ENCODE measurements around the gene GFRA1. TPM values are rescaled to one million over a fixed set of nuclear protein-coding genes. Genes with fewer than 3 reads are reported as not detected.

Gene GFRA1
- total RNA-seq, 1 donor from 2014 or later = 0.59 TPM

DNA sequence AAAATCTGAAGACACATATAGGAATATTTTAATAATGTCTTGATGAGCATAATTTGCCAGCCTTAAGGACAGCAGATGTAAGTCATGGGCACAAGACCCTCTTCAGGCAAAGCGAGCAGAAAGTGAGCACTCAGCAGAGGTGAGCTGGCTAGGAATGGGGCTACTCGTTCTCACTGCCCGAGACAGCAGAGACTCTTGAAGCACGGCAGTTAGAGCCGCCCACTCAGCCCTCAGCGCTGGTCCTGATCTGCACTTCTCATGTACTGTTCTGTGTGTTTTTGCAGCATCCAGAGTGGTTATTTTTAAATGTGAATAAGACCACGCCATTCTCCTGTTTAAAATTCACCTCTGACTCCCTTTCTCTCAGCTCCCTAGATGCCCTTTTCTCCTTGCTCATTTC is 65.3 kb downstream of the GFRA1 start:
- intact Hi-C loops (cut with DNase I) = no loop called here
- DNase-seq (ENCODE audit: low spot score) = no peak

DNA sequence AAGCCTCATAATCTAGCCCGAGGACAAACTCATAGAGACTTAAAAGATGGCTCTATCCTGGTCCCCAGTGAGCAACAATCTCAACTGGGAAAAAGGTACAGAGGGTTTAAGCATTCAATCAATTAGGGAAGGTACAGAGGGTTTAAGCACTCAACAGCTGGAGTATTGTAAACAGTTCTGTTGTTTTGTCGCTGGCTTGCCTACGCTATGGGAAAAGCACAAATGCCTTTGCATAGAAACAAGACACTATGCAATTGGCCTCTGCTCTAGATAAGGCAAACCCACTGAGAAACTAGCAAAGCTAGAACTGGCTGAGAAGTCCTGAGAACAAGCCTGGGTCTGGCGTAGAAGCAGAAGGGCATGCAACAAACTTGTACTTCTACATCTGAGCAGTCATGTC is 69.3 kb downstream of the GFRA1 start:
- intact Hi-C loops (cut with DNase I) = no loop called here
- DNase-seq (ENCODE audit: low spot score) = no peak

DNA sequence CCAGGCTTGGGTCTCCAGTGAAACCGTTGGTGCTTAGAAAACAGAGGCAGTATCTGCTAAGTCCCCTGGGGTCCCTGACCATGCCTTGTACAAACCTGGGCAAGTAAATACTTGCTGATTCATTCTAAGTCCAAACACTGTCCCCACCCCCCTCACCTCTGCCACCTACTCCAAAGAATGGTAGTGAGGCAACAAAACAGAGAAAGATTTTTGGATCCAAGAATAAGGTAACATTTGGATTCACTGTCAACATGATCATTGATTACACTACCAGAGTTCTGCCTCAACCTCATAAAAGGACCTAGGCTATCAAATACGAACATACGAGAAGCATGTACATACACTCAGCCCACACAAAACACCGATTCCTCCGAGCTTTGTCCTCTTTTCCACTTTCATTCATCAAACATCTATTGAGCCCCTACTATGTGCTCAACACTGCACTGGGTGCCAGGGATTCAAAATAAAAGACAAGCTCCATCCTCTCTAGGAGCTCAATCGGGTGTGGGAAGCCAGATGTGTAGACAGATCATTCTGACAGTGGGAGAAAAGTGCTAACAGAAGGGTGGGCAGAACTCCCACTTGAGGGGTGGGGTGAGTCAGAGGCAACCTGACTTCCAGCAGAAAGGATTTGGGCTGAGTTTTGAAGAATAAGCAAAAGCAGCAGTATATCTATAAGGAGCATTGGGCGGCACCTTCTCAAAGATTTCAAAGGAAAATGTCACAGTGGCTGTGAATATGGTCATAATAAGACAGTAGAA is 71.2 kb downstream of the GFRA1 start:
- no peak for DNase-seq (ENCODE audit: low spot score)
- intact Hi-C loops (cut with DNase I) = no loop called here

DNA sequence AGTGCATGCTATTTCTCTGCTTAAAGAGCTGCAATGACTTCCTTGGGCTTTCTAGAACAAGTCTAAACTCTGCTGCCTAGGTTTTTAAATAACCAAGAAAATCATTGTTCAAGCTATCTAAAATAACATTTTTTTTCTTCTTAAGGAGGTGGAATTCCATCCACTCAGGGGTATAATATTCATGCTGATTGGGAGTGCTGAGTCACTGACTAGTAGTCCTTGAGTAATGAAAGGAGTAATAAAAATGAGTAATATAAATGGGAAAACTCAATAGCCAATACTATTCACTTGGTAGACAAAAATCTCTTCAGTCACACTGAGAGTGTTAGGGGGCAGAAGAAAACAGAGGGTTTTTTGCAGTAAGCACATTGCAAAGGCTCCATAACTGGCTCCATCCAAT is 72.0 kb downstream of the GFRA1 start:
- intact Hi-C loops (cut with DNase I) = no loop called here
- no peak for DNase-seq (ENCODE audit: low spot score)

DNA sequence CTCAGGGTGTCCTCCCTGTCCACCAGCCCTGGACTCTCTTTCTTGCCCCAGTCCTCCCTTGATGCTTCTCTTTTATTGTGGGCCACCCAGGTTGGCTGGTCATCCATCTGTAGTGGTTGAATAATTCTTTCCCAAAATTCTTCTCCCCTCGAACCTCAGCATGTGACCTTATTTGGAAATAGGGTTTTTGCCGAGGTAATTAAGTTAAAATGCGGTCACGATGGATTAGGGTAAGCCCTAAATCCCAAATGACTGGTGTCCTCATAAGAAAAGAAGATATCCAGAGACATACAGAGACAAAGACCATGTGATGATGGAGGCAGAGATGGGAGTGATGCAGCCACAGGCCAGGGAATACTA is 74.3 kb downstream of the GFRA1 start:
- DNase-seq (ENCODE audit: low spot score) = no peak
- intact Hi-C loops (cut with DNase I) = no loop called here

DNA sequence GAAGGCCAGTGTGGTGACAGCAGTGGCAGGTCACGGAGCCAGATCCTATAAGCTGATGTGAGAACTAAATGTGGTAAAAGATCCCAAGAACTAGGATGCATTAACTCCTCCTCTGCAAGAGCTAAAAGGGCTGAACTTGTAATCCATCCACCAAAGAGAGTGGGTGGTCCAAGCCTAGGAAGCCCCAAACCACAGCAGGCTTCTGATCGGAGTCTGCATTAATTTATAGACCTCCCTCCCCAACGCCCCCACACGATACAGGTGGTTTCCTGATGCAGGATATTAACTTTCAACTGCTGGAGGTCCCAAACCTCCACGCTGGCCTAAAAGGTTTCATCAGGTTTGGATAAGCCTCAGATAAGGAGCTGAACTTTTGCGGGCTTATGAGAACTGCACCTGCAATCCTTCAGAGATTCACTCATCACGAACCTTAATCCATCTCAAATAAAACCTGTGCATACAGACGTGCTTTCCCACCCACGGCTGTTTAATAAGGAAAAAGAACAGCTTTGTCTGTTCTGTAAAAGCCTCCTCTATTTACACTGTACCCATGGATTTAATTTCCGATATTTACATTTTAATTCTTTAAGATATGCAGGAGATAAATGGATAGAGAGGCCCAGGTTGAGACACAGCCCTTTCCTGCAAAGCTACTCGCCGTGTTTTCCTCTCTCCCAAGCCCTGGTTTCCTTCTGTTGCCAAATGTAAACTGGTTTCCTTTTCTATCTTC is 74.9 kb downstream of the GFRA1 start:
- no peak for DNase-seq (ENCODE audit: low spot score)
- intact Hi-C loops (cut with DNase I) = no loop called here

DNA sequence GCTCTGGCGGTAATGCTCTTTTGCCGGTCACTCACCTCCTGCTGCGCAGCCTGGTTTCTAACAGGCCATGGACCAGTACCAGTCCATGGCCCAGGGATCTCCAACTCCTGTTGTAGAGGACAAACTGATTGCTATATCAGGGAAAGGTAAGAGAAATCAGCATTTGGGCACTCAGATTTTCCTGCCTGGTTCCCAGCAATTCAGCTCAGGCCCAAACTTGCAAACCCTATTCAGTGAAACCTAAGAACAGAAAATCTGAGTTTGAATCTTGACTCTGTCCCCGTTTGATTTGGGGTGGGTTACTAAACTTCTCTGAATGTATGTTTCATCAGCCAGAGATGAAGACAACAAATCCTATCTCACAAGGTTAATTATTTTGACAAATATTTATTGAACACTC is 77.4 kb downstream of the GFRA1 start:
- DNase-seq (ENCODE audit: low spot score) = no peak
- intact Hi-C loops (cut with DNase I) = no loop called here

DNA sequence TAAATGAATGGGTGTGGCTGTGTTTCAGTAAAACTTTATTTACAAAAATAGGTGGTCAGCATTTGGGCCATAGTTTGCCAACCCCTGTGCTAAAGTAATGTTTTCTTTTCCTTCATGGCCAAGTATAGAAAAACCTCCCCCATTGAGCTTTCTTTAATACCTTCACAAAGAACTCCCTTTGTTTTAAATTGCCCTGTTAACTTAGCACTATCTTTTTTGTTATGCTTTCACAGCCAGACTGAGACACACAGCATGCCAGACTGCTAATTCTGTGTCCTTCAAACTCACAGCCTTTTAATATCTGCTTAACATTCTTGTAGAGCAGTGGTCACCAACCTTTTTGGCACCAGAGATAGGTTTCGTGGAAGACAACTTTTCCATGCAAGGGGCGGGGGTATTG is 78.0 kb downstream of the GFRA1 start:
- intact Hi-C loops (cut with DNase I) = no loop called here
- DNase-seq (ENCODE audit: low spot score) = no peak

DNA sequence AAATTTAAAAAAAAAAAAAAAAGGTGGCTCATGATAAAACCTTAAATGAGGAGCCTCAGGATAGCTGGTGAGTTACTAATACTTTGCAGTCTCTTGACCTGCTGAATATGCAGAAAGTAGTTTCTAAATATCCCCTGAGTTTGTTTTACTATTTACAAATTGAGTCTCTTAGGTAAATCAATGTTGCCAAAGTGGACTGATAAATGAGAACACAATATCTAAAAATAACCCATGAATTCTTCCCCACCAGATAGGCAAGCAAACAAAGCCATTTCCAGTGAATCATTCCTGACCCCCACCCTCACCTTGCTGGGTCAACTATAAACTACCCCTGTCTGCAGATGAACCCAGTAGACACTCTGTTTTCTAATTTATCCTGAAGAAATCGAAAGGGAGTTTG is 78.9 kb downstream of the GFRA1 start:
- intact Hi-C loops (cut with DNase I) = no loop called here
- no peak for DNase-seq (ENCODE audit: low spot score)

DNA sequence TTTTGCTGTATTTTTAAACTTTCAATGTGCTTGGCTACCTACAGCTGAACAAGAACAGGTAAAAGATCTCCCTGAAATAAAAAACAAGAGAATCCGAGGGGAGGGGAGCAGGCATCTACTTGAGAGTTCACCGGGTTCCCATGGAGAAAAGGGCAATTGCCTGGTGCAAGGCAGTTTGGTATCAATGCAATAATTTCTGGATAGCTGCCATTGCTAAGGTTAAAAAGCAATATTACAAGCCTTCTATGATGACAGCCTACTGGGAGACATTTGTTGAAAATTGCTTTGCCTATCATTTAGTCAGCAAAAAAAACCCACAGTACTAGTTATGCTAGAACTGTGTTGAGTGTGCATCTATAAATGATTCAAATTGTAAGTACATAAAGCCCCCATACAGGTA is 82.1 kb downstream of the GFRA1 start:
- DNase-seq (ENCODE audit: low spot score) = no peak
- intact Hi-C loops (cut with DNase I) = no loop called here

DNA sequence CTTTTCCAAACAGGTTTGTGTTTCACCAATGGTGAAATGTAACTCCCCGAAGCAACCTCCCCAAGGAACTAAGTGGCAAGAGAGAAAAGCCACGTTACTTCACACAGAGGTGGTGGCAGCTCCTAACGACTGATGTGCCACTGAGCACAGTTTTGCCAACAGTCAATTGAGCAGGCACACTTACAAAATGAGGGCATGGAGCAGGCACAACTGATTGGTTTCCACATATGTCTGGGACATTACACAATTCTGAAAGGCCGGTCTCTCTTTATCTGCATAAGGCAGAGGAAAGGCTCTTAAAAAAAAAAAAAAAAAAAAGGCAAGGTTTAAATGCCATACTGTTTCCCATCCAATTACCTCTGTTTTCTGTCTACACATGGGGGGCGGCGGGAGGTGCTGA is 86.7 kb downstream of the GFRA1 start:
- intact Hi-C loops (cut with DNase I) = no loop called here

DNA sequence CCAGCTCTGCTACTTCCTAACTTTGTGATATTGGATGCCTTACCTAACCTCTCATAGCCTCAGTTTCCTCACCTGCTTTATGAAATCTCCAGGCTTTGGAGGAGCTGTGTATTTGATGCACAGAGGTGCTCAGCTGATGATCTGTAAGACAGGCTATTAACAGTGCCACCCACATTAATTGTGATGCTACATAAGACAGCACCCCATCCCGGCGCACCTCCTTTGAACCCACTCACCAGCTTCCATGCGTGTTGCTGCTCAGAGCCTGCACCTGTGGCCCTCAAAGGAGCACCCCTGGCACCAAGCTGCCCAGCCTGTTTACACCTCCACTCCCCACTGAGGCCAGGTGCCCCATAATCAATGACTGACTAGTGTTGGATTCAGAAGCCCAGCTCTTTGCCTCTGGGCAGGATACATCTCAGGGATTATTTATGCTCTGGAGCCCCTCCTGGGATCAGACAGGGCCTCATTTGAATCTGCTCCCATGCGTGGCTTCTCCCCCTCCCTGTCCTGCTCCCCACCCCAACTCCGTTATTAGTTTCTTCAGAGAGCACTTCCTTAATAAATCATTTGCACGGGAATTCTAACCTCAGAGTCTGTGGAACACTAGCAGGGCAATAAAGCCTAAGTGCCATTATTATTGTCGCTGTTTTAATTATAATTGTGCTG is 87.7 kb downstream of the GFRA1 start:
- intact Hi-C loops (cut with DNase I) = no loop called here
- no peak for DNase-seq (ENCODE audit: low spot score)

More for the DNA sequence above, 86.7 kb downstream of the GFRA1 start:
- DNase-seq (ENCODE audit: low spot score) = no peak

DNA sequence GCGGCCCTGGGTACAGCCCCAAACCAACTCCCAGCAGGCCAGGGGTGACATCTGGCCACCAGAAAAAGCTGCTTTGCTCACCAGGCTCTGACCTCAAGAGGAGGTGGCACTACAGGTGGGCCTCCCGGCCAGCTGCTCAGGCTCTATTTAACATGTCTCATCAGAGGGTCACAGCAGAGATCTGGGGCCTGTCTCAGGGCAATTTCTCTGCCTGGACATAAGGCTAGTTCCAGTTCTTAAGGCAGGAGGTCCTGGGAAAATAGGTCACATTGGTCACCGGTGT is 88.6 kb downstream of the GFRA1 start:
- intact Hi-C loops (cut with DNase I) = no loop called here
- DNase-seq (ENCODE audit: low spot score) = no peak

DNA sequence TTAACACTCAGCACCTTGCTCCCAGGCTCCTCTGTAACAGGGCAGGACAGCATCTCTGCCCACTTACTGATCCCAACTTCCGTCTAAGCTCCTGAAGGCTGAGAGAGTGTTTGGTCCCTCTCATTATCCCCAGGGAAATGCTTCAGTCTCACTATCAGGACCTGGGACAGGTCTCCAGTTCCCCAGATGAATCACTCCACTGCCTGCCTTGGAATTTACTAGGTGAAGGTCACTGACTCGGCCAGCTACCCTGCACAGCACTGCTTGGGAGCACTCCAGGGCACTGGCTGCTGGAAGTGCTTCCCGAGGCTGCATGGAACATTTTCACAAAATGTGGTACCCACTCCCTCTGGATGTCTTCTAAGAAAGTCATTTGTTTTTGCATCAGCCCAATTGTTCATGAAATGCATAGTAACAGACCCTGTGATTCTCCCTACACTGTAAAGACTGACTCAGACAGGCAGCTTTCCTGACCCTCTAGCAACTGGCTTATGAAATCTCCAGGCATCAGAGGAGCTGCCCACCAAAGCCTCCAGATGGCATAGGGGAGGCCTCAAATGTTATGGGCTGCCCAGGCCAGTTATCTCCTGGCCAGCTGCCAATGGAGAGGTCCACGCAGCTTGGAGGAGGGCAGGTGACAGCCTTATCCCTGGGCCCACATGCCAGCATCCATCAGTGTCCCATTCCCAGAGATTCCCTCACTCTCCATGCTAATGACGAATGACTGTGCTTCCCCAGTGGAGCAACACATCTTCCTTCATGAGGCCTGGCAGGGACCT is 89.1 kb downstream of the GFRA1 start:
- intact Hi-C loops (cut with DNase I) = no loop called here
- no peak for DNase-seq (ENCODE audit: low spot score)

DNA sequence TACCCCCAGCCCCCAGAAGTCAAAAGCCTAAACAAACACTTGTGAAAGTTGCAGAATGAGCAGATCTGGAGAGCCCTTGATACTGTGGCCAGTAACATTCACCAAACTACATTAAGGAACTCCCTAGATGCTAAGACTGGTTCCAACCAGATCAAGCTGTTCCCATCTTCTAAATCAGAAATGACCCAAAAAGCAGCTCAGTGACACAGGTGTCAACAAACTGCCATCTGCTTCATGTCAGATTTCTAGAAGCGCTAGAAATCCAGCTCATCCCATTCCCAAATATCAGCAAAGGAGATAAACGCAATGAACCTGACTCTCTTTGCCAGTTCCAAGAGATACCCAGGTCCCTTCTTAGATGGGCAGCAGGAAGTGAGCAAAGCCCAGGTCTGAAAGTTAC is 90.6 kb downstream of the GFRA1 start:
- intact Hi-C loops (cut with DNase I) = no loop called here
- DNase-seq (ENCODE audit: low spot score) = no peak

DNA sequence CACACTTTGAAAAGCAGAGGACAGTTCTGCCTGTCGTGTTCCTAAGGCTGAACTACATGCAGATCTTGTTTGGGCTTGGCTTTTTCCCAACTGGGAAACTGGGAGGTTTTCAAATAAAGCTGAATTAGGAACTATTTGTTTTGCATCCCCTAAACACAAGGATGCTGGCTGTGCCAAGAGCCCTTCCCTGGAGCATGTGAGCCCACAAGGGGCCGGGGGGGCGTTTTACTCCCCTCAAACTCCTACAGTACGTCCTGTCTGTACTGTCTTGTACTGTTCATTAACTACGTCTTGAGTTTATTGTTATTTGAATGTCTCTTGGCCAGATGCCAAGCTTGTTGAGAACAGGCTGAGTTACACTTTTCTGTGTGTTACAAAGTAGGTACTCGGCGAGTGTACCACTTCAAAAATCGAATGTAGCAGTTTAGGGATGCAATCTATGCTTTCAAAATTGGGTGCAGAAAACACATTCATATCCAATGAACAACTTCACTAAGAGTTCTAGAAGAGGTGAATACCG is 94.9 kb downstream of the GFRA1 start:
- DNase-seq (ENCODE audit: low spot score) = no peak
- intact Hi-C loops (cut with DNase I) = no loop called here

DNA sequence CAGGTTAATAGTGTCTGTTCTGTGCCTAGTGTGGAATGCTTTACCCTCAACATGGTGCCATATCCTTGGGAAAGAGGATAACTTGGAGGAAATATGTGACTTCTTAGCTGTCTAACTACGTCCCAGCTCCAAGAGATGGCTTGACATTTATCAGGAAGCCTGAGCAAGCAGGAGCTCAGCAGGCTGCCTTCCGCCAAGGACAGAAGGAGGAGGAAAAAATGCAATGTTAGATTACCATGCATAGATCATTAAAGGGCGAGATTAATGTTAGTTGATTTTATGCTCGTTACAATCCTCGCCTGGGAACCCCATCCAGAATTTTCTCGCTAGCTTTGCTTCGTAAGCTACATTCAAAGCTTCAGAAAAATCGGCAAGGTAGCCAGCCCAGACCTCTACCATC is 97.8 kb downstream of the GFRA1 start:
- intact Hi-C loops (cut with DNase I) = no loop called here
- DNase-seq (ENCODE audit: low spot score) = no peak

DNA sequence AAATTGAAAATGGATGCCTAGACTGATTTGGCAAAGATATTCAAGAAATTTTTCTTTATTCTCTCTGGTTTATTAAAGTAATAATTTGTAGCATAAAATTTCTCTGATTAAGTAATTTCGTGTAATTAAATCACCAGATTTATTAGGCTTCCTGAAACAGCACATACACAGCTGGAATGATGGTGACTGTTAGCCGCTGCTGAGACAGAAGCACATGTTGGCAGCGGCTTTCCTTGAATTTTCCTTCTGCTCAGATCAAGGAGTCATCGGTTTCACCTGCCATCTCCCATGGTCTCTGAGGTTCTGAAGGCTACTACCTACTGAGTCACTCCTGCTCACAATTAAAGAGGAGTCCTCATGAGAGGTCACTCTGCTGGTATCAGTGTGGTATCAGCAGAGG is 101.5 kb downstream of the GFRA1 start:
- intact Hi-C loops (cut with DNase I) = no loop called here
- DNase-seq (ENCODE audit: low spot score) = no peak

DNA sequence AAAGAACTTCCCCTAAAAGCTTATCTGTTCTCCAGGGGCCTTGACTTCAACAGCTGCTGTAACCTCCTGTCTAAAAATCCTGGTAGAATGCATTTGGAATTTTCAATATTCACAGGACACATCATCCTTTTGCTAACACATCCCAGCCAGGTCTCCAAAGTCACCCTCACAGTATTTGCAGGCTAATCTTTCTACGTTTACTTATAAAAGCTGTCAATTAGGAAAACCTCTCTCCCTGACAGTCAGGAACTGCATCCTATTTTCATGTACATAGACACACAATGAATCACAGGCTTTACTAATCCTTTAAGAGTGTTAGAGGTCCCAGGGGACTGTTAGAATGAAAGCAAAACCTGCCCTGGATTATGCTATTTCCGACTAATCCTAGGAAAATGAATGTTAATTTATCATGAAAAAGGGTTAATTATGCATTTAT is 102.2 kb downstream of the GFRA1 start:
- DNase-seq (ENCODE audit: low spot score) = no peak
- intact Hi-C loops (cut with DNase I) = no loop called here

DNA sequence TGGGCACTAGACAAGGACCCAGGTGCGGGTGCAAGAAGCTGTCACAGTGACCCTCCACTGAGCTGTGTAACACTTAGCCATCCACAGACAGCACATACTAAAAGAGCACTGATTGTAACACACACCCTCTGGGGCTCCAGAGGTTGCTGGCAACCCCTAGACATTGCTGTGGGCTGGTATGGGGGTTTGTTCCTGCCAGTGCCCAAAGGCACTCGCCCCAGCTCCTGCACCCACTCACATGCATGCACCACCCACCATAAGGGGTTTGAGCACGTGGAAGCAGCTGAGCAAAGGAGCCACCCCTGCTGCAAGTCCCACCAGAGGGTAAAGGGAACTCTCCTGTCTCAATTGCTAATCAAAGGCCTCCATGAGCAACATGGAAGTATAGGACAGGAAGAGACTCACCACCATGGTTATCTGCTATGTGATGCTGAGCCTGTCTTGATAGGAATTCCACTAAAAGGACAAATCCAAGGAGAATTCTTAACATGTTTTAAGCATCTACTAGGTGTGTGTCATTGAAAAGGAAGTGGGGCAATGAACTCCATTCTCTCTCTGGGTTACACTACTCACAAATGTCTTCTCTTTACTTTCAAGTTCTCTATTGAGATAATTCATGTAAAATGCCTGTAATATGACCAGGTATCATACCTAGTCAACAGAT is 103.1 kb downstream of the GFRA1 start:
- intact Hi-C loops (cut with DNase I) = no loop called here
- DNase-seq (ENCODE audit: low spot score) = no peak

All from cardiac septum (tissue), 1 donor.